Measurements from ENCODE around the gene SUPT4H1.

The SUPT4H1 gene

GRCh38 chr17:58380207-58381123, 28.5 kb upstream of the SUPT4H1 start:
- no peak for DNase-seq (ENCODE audit: low read depth)

GRCh38 chr17:58379511-58379824, 27.5 kb upstream of the SUPT4H1 start:
- no peak for DNase-seq (ENCODE audit: low read depth)

GRCh38 chr17:58378733-58379510, 26.9 kb upstream of the SUPT4H1 start:
- no peak for DNase-seq (ENCODE audit: low read depth)

- no peak for DNase-seq (ENCODE audit: low read depth)
These were observed 25.7 kb upstream of the SUPT4H1 start for GRCh38 chr17:58377661-58378060.

GRCh38 chr17:58377093-58377601, 25.1 kb upstream of the SUPT4H1 start:
- no peak for DNase-seq (ENCODE audit: low read depth)

- no peak for DNase-seq (ENCODE audit: low read depth)
These were observed 24.5 kb upstream of the SUPT4H1 start for GRCh38 chr17:58376472-58377000.

- no peak for DNase-seq (ENCODE audit: low read depth)
These were observed 23.8 kb upstream of the SUPT4H1 start for GRCh38 chr17:58375811-58376210.

- DNase-seq (ENCODE audit: low read depth), result no peak
These were observed 23.3 kb upstream of the SUPT4H1 start for GRCh38 chr17:58375256-58375655.

- no peak for DNase-seq (ENCODE audit: low read depth)
These were observed 21.9 kb upstream of the SUPT4H1 start for GRCh38 chr17:58373923-58374322.

- DNase-seq (ENCODE audit: low read depth), result no peak
These were observed 21.0 kb upstream of the SUPT4H1 start for GRCh38 chr17:58373003-58373402.

GRCh38 chr17:58371300-58371950, 19.4 kb upstream of the SUPT4H1 start:
- no peak for DNase-seq (ENCODE audit: low read depth)

GRCh38 chr17:58370716-58371115, 18.7 kb upstream of the SUPT4H1 start:
- DNase-seq (ENCODE audit: low read depth), result no peak

- DNase-seq (ENCODE audit: low read depth), result no peak
These were observed 18.3 kb upstream of the SUPT4H1 start for GRCh38 chr17:58370309-58370708.

GRCh38 chr17:58369214-58370031, 17.4 kb upstream of the SUPT4H1 start:
- no peak for DNase-seq (ENCODE audit: low read depth)

GRCh38 chr17:58368860-58369213, 16.8 kb upstream of the SUPT4H1 start:
- DNase-seq (ENCODE audit: low read depth), result no peak

GRCh38 chr17:58367461-58367860, 15.5 kb upstream of the SUPT4H1 start:
- no peak for DNase-seq (ENCODE audit: low read depth)

- DNase-seq (ENCODE audit: low read depth), result no peak
These were observed 14.1 kb upstream of the SUPT4H1 start for GRCh38 chr17:58365980-58366595.

- no peak for DNase-seq (ENCODE audit: low read depth)
These were observed 13.4 kb upstream of the SUPT4H1 start for GRCh38 chr17:58365185-58365979.

- DNase-seq (ENCODE audit: low read depth), result no peak
These were observed 12.4 kb upstream of the SUPT4H1 start for GRCh38 chr17:58364270-58364942.

Data from stimulated activated CD8-positive, alpha-beta memory T cell treated with anti-CD3 and anti-CD28 coated beads, Interleukin-15, amount 100 ng/mL, for 24 hours (primary cell).